ENCODE results near the gene SNAP91.

- TF ChIP-seq EZH2 (IDR thresholded peaks at IDR 0.05; ENCODE audit: borderline replicate concordance, insufficient read depth, low read length, poor library complexity, severe bottlenecking) = no peak
- TF ChIP-seq CTCF (IDR thresholded peaks at IDR 0.05; ENCODE audit: poor library complexity, severe bottlenecking) = peak; percentile 89
- TF ChIP-seq REST (IDR thresholded peaks at IDR 0.05; ENCODE audit: borderline replicate concordance) = no peak
- TF ChIP-seq POLR2AphosphoS5 (IDR thresholded peaks at IDR 0.05) = no peak
- peak; percentile 93 for TF ChIP-seq SMC3 (conservative IDR thresholded peaks at IDR 0.05; ENCODE audit: poor library complexity)
Observed at GRCh38 chr6:83514866-83515466, 193.9 kb downstream of the SNAP91 start.
